IMR-90 (cell line): ENCODE data around the gene FDPS. TPM values are rescaled to one million over a fixed set of nuclear protein-coding genes. Genes with fewer than 3 reads are reported as not detected.

Experiments
- ATAC-seq: fragments of 200-7000 bp; cut with Tn5 transposase; 2 replicates; pipeline ENCODE4 v1.9.1; 2020; ENCODE audit warnings: low read depth, mild to moderate bottlenecking, moderate library complexity
- BruUV-seq: library from RNA; stranded (reverse); fragments of 400-500 nt; replicated peaks from 2 replicates; lab custom pipeline; 2021; lab: Mats Ljungman, UMichigan
- CTCF ChIA-PET: fragments of 300-600 bp; formaldehyde crosslinking; extraction: SDS; loops from one replicate; lab custom pipeline; 2021; ENCODE audit warnings: antibody characterized with exemption; lab: Yijun Ruan, JAX
- POLR2A ChIA-PET: fragments of 300-600 bp; sonication (Branson Sonifier 250); formaldehyde crosslinking; loops from one replicate; lab custom pipeline; 2022; ENCODE audit warnings: antibody characterized with exemption; ENCODE audit not compliant: unreplicated experiment; lab: Charles Lee
- DNase-seq: peaks from one replicate; pipeline ENCODE4 v3.0.0; 2013
- H2AFZ ChIP-seq: replicated peaks from 2 replicates; pipeline ENCODE3; 2013; ENCODE audit warnings: low read length, mild to moderate bottlenecking; ENCODE audit not compliant: poor library complexity
- H2AK5ac ChIP-seq: 2 replicates; pipeline ENCODE4 v1.6.1; 2013; ENCODE audit warnings: low read depth, low read length, inconsistent platforms
- H2AK9ac ChIP-seq: replicated peaks from 2 replicates; pipeline ENCODE3; 2013; ENCODE audit warnings: mild to moderate bottlenecking, low read depth, low read length, moderate library complexity; ENCODE audit not compliant: poor library complexity
- H2BK120ac ChIP-seq: 2 replicates; pipeline ENCODE4 v1.6.1; 2013; ENCODE audit warnings: low read depth, low read length, inconsistent platforms
- H2BK15ac ChIP-seq: 3 replicates; pipeline ENCODE4 v1.6.1; 2013; ENCODE audit warnings: low read depth, low read length, inconsistent platforms
- H2BK20ac ChIP-seq: 2 replicates; pipeline ENCODE4 v1.6.1; 2013; ENCODE audit warnings: low read depth, mild to moderate bottlenecking, inconsistent platforms, low read length, moderate library complexity
- H2BK5ac ChIP-seq: 2 replicates; pipeline ENCODE4 v1.6.1; 2013; ENCODE audit warnings: mild to moderate bottlenecking, low read depth, low read length, inconsistent platforms; ENCODE audit not compliant: poor library complexity, severe bottlenecking
- H3K14ac ChIP-seq: replicated peaks from 2 replicates; pipeline ENCODE4 v1.6.1; 2013; ENCODE audit warnings: low read depth, low read length, inconsistent platforms
- H3K18ac ChIP-seq: 2 replicates; pipeline ENCODE4 v1.6.1; 2013; ENCODE audit warnings: low read depth, low read length, control low read depth
- H3K23ac ChIP-seq: 2 replicates; pipeline ENCODE4 v1.6.1; 2013; ENCODE audit warnings: low read depth, low read length, inconsistent platforms
- H3K27ac ChIP-seq: 2 replicates; pipeline ENCODE4 v1.5.1; 2013; ENCODE audit warnings: mild to moderate bottlenecking, control low read depth, low read length; ENCODE audit not compliant: insufficient read depth
- H3K27me3 ChIP-seq: 2 replicates; pipeline ENCODE4 v1.6.1; 2013; ENCODE audit warnings: low read length; ENCODE audit not compliant: control insufficient read depth, insufficient read depth
- H3K36me3 ChIP-seq: 2 replicates; pipeline ENCODE4 v1.6.1; 2013; ENCODE audit warnings: low read length, mixed read lengths; ENCODE audit not compliant: control insufficient read depth, insufficient read depth
- H3K4ac ChIP-seq: 2 replicates; pipeline ENCODE4 v1.6.1; 2013; ENCODE audit warnings: low read depth, low read length, inconsistent platforms
- H3K4me1 ChIP-seq: 2 replicates; pipeline ENCODE4 v1.6.1; 2013; ENCODE audit warnings: low read length, mixed read lengths; ENCODE audit not compliant: control insufficient read depth, insufficient read depth
- H3K4me2 ChIP-seq: 2 replicates; pipeline ENCODE4 v1.6.1; 2013; ENCODE audit warnings: low read depth, mild to moderate bottlenecking, control low read depth, low read length, moderate library complexity
- H3K4me3 ChIP-seq: 2 replicates; pipeline ENCODE4 v1.5.1; 2013; ENCODE audit warnings: low read depth, mild to moderate bottlenecking, control low read depth, low read length, moderate library complexity; ENCODE audit not compliant: insufficient read depth
- H3K56ac ChIP-seq: 2 replicates; pipeline ENCODE4 v1.6.1; 2013; ENCODE audit warnings: low read length, inconsistent platforms; ENCODE audit not compliant: insufficient read depth; ENCODE audit errors: extremely low read depth
- H3K79me1 ChIP-seq, 2 experiments: 2 replicates each; pipeline ENCODE4 v1.6.1; 2013; ENCODE audit warnings: low read length in 2 of 2, inconsistent platforms in 1 of 2, low read depth in 1 of 2
- H3K9ac ChIP-seq: 2 replicates; pipeline ENCODE4 v1.6.1; 2013; ENCODE audit warnings: low read depth, low read length, control low read depth
- H3K9me1 ChIP-seq: 2 replicates; pipeline ENCODE4 v1.6.1; 2013; ENCODE audit warnings: low read length, inconsistent platforms; ENCODE audit not compliant: insufficient read depth
- H3K9me3 ChIP-seq: 2 replicates; pipeline ENCODE4 v1.6.1; 2013; ENCODE audit warnings: low read length; ENCODE audit not compliant: control insufficient read depth, insufficient read depth
- H4K20me1 ChIP-seq: 2 replicates; pipeline ENCODE4 v1.6.1; 2013; ENCODE audit warnings: low read length, inconsistent platforms; ENCODE audit not compliant: insufficient read depth
- H4K5ac ChIP-seq: 2 replicates; pipeline ENCODE4 v1.6.1; 2013; ENCODE audit warnings: mild to moderate bottlenecking, low read depth, low read length, control low read depth
- H4K8ac ChIP-seq, 2 experiments: 2 replicates each; pipeline ENCODE4 v1.6.1; 2013; ENCODE audit warnings: low read depth in 2 of 2, low read length in 2 of 2, control low read depth in 1 of 2, inconsistent platforms in 1 of 2
- H4K91ac ChIP-seq: 2 replicates; pipeline ENCODE4 v1.6.1; 2013; ENCODE audit warnings: low read depth, low read length, inconsistent platforms; ENCODE audit not compliant: insufficient read depth
- BHLHE40 ChIP-seq: fragments of 150-350 bp; IDR thresholded peaks from 2 replicates; pipeline ENCODE4 v1.6.1; 2016; ENCODE audit warnings: mild to moderate bottlenecking, low read depth, low read length
- CHD1 ChIP-seq: IDR thresholded peaks from 2 replicates; pipeline ENCODE4 v1.6.1; 2012; ENCODE audit warnings: low read depth, low read length, improper control_type of control experiment
- CTCF ChIP-seq: conservative IDR thresholded peaks from 2 replicates; pipeline ENCODE4 v1.5.1; 2012; ENCODE audit warnings: mild to moderate bottlenecking, low read depth, low read length, improper control_type of control experiment
- FOS ChIP-seq: fragments of 150-350 bp; IDR thresholded peaks from 2 replicates; pipeline ENCODE4 v1.6.1; 2016; ENCODE audit warnings: low read depth, low read length
- MAZ ChIP-seq: IDR thresholded peaks from 2 replicates; pipeline ENCODE4 v1.6.1; 2012; ENCODE audit warnings: low read depth, mild to moderate bottlenecking, low read length, improper control_type of control experiment, moderate library complexity, borderline replicate concordance
- POLR2A ChIP-seq: IDR thresholded peaks from 2 replicates; pipeline ENCODE4 v1.6.1; 2012; ENCODE audit warnings: mild to moderate bottlenecking, low read depth, low read length
- SMC3 ChIP-seq: fragments of 150-350 bp; IDR thresholded peaks from 2 replicates; pipeline ENCODE4 v1.6.1; 2016; ENCODE audit warnings: low read depth, mild to moderate bottlenecking, antibody characterized with exemption, low read length, moderate library complexity
- USF2 ChIP-seq: fragments of 150-350 bp; IDR thresholded peaks from 2 replicates; pipeline ENCODE4 v1.6.1; 2017; ENCODE audit warnings: mild to moderate bottlenecking, antibody characterized with exemption, low read length, low read depth
- WGBS, 2 experiments: methylation state at CpG; one replicate each; pipeline versions ENCODE4 v1.1.5 to v1.1.7; 2013; ENCODE audit warnings: missing lambda C conversion rate in 2 of 2; ENCODE audit not compliant: insufficient read length in 1 of 2; ENCODE audit errors: extremely low coverage in 2 of 2; 5-methylcytosine and 5-hydroxymethylcytosine counted together
- dilution Hi-C: fragments of 300-500 bp; cut with HindIII; formaldehyde crosslinking; loops from one replicate; pipeline ENCODE4 v1.14.3; 2018; ENCODE audit warnings: low sequenced_read_pairs; ENCODE audit not compliant: unreplicated experiment
- in situ Hi-C: fragments of 300-500 bp; cut with MboI; formaldehyde crosslinking; loops from 3 replicates; pipeline ENCODE4 v1.14.3; 2019; ENCODE audit warnings: low sequenced_read_pairs, inconsistent platforms, mixed read lengths
- intact Hi-C: fragments of 100-400 bp; cut with micrococcal nuclease; formaldehyde crosslinking; loops from 2 replicates; pipeline ENCODE4 v1.10.0; 2022
- polyA plus RNA-seq, 3 experiments: library from polyadenylated mRNA; depleted of rRNA; stranded (reverse); fragments of >200 nt; gene quantifications; 2 replicates each; pipeline ENCODE4 v1.2.3, GENCODE V29; 2012; ENCODE audit warnings: low replicate concordance in 1 of 3
- total RNA-seq: library from RNA; depleted of rRNA; stranded (reverse); fragments of >200 nt; gene quantifications from 2 replicates; pipeline ENCODE4 v1.2.3, GENCODE V29; 2012

The FDPS gene
- total and polyA plus RNA-seq, 2 of the 4 experiments (the other 2 are of a cell fraction) = 183 to 191 TPM

GRCh38 chr1:155342842-155343241, 34.2 kb downstream of the FDPS start:
- dilution Hi-C loops = no loop called here
- H2AK9ac ChIP-seq = no peak overlapping the region
- no peaks in the 10 kb centered on the region for H3K9me3 ChIP-seq
- peaks cover 40% of the 10 kb centered on the region for H3K36me3 ChIP-seq
- no peak overlapping the region for H2AK5ac ChIP-seq
- H3K4me1 ChIP-seq = peaks cover 2% of the 10 kb centered on the region; the same call in 1 of the 2 replicates
- H3K56ac ChIP-seq = no peak overlapping the region
- TF ChIP-seq BHLHE40 (no peak), CTCF (no peak), MAZ (no peak), FOS (no peak), USF2 (no peak), CHD1 (no peak), SMC3 (no peak), POLR2A (no peak)
- no TSS peak for BruUV-seq
- no peak overlapping the region for H3K27ac ChIP-seq
- H3K4me2 ChIP-seq = no peak overlapping the region
- peaks cover 3% of the 10 kb centered on the region; the same call in 1 of the 2 replicates for H3K9me1 ChIP-seq
- no peak overlapping the region for H4K5ac ChIP-seq
- no peak overlapping the region for H3K4ac ChIP-seq
- DNase-seq (no peak), ATAC-seq (no peak)
- no peak overlapping the region for H3K14ac ChIP-seq
- H2BK120ac ChIP-seq = no peak overlapping the region
- ChIA-PET POLR2A (no interaction called here), CTCF (no interaction called here)
- no peak overlapping the region for H2AFZ ChIP-seq
- no peak overlapping the region for H3K4me3 ChIP-seq
- no peaks in the 10 kb centered on the region for H3K27me3 ChIP-seq
- H4K8ac ChIP-seq = no peak overlapping the region
- H3K23ac ChIP-seq = no peak overlapping the region
- no peak overlapping the region for H2BK20ac ChIP-seq
- WGBS, 2 experiments = 100% methylated on average over 3 of the region's 3 CpGs; no CpG with 5 or more reads in 1 of the 2 experiments
- H3K18ac ChIP-seq = no peak overlapping the region
- no peaks in the 10 kb centered on the region for H4K20me1 ChIP-seq
- intact Hi-C loops = no loop called here
- in situ Hi-C loops = no loop called here
- H2BK5ac ChIP-seq = no peak overlapping the region
- peaks cover 0 to 4% of the 10 kb centered on the region in 2 experiments; a peak in 1 of 4 replicates for H3K79me1 ChIP-seq
- H3K9ac ChIP-seq = no peak overlapping the region
- no peak overlapping the region for H2BK15ac ChIP-seq
- H4K91ac ChIP-seq = no peak overlapping the region
